Measurements from ENCODE around the gene UBAP1.
"Not testable (repeated sequence)": the region's sequence is repeated elsewhere in the genome, so short reads cannot be mapped to it uniquely, and the experiment has no call there.

The UBAP1 gene

DNA sequence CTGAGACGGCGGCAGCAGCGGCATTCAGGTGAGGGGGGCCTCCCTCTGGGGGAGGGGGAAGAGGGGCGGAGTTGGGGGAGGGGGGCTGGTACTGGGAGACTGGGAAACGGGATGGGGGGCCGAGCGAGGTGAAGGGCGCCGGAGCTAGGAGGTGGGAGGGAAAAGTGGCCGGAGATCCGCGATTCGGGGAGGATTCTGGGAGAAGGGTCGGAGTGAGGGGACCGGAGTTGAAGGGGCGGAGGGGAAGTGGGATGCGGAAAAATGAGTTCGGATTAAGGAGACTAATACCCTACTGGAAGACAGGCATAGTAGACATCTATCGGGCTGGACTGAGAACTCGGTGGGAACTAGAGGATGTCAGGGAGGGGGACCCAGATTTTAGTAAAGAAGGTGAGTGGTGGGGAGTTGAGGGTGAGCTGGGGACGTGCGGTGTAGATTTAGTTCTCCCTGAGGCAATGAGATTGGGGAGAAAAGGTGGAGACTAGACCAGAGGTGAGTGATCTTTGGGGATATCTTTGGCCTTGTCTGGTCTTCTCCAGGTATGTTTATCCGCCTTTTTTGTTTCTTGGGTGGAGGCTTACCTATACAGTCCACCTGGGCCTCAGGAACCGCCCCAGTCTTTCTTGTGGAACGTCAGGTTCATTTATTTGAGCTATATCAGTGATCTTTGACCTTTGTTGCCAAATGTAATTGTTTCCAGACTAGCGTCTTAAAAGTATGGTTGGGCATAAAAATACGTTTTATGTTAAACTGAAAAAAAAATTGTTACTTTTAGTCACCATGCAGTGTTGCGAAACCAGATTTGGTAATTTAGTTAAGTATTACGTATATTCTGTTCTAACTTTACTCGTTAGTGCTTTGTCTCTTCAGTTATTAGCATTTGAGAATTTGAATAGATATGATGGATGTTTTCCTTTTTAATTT, 632 bp downstream of the UBAP1 start:
- DNase-seq: peak; percentile 42

DNA sequence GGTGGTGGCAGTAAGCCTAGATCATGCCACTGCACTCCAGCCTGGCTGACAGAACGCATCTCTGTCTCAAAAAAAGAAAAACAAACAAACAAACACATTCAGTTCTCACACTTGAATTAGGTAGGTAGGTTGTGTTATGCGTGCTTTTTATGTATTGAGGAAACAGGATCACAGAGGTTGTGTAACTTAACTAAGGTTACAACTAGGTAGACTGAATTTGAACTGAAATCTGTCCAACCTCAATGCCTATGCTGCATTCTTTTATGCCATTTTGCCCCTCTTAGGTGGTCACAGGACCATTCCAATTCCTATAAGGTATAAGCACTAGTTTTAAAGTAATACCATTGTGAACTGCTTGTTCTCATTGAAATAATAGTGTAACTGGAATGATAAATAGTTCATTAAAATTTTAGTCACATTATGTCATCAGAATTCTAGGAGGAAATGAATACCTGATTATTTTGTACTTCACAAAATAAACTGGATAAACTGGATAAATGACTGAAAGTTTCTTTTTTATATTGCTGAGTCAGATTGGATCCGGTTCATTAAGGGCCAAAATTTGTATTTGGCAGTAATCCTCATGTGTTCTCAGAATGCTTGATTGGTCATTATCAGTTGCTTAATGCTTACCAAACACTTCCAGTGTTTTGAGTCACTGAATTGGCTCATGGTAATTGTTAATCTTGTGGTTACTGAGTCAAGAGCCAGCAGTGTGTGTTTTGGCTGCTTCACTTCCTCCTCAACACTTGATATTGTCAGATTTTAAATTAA, 7.1 kb downstream of the UBAP1 start:
- peak; percentile 95 for DNase-seq

DNA sequence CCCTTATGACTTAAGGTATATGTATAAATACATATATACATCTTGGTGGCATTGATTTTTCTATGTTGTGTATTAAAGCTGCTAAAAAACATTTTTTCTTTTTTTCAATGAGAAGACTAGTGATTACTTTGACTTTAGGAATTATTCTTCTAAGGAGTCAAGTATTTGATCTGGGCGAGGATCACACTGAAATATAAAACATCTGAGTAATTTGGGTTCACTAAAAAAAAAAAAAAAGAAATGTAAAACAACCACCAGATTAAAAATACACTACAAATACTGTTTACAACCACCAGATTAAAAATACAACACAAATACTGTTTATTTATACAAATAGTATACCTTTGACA, 9.0 kb downstream of the UBAP1 start:
- no peak for DNase-seq

- no peak for DNase-seq
These were observed 12.4 kb downstream of the UBAP1 start for GRCh38 chr9:34190996-34191892.

GRCh38 chr9:34195143-34195542, 16.3 kb downstream of the UBAP1 start:
- no peak for DNase-seq

- DNase-seq: not testable (repeated sequence)
These were observed 18.4 kb downstream of the UBAP1 start for GRCh38 chr9:34197286-34197685.

- DNase-seq: no peak
These were observed 19.2 kb downstream of the UBAP1 start for GRCh38 chr9:34197756-34198711.

GRCh38 chr9:34200092-34200491, 21.2 kb downstream of the UBAP1 start:
- DNase-seq: no peak

DNA sequence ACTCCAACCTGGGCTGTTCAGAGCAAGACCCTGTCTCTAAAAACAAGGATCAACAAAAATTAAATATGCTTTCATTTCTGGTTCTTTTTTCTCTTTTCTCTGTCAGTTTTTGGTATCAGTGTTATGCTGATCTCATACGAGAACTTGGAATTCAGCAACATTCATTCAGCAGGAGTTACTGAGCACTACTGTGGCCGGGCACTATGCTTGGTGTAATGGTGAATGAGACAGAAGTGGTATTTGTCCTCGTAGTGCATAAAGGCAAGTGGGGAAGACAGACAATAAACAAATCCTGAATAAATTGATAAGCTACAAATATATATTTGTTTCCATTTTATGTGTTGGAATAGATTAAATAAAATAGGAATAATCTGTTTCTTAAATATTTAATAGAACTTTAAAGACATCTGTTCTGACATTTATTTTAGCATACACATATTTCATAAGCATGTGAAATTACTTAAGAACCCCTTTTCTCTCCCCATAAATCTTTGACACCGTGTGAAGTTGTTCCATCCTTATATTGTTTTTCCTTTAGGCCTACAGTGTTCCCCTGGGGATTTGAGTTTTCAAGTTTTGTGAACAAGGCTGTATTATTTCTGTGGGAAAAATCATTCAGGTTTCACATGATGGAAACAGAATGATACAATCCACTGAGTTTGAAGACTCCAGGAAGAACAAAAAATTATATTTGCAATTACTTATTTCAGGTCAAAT, 24.6 kb downstream of the UBAP1 start:
- no peak for DNase-seq

- DNase-seq: no peak
These were observed 25.3 kb downstream of the UBAP1 start for GRCh38 chr9:34203992-34204635.

DNA sequence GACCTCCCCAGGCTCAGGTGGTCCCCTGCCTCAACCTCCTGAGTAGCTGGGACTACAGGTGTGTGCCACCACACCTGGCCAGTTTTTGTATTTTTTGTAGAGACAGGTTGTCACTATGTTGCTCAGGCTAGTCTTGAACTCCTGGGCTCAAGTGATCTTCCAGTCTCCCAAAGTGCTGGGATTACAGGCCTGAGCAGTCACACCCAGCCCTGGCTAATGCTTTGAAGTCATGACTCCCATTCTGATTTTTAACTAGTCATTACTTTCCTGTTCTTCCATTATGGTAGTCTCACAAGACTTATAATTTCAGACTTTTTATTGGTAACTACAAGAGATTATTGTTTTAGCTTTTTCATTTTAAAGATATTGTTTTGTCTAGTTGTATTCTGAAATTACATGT, 26.3 kb downstream of the UBAP1 start:
- DNase-seq: no peak

GRCh38 chr9:34206561-34206960, 27.7 kb downstream of the UBAP1 start:
- DNase-seq: no peak

DNA sequence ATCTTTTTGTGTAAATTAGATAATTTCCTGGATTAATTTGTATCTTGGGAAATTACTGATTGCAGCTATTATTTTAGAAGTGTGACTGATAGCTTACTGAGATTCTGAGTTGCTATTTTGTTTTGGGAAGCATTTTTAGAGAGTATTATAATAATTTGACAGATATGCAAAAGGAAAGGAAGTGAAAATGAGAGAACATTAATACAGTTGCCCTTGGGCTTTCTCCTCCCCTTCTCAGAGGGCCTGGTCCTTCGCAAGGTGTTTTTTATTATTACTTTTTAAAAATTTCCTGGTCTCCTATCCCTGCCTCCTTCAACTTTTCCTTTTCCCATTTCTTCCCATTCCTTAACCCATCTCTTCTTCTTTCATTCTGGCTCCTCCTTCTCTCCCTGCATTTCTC, 32.6 kb downstream of the UBAP1 start:
- no peak for DNase-seq

GRCh38 chr9:34214354-34215000, 35.6 kb downstream of the UBAP1 start:
- DNase-seq: not testable (repeated sequence)

GRCh38 chr9:34216325-34216724, 37.5 kb downstream of the UBAP1 start:
- no peak for DNase-seq

DNA sequence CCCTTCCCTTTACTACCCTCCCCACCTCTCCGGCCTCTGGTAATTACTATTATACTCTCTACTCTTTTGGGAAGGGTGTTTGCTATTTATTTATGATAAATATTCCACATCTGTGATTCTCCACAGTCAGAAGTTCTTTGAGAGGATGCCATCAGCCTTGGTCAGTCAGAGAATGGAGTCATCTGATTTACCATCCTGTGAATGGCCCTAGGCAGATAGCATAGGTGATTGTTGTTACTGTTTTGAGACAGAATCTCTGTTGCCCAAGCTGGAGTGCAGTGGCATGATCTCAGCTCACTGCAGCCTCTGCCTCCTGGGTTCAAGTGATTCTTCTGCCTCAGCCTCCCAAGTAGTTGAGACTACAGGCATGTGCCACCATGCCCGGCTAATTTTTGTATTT, 38.2 kb downstream of the UBAP1 start:
- not testable (repeated sequence) for DNase-seq

DNA sequence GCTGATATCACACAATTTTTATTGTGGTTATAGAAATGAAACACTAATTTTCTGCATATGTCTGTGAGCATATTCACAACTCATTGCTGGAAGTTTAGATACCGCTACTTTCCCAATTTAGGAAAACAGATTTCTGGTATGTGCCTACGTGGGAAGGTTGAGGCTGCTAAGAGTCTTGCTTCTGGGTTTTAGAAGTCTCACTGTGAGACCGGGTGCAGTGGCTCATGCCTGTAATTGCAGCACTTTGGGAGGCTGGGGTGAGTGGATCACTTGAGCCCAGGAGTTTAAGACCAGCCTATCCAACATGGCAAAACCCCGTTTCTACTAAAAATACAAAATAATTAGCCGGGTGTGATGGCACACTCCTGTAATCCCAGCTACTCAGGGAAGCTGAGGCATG, 39.6 kb downstream of the UBAP1 start:
- DNase-seq: peak; percentile 37

GRCh38 chr9:34219421-34219820, 40.6 kb downstream of the UBAP1 start:
- no peak for DNase-seq

DNA sequence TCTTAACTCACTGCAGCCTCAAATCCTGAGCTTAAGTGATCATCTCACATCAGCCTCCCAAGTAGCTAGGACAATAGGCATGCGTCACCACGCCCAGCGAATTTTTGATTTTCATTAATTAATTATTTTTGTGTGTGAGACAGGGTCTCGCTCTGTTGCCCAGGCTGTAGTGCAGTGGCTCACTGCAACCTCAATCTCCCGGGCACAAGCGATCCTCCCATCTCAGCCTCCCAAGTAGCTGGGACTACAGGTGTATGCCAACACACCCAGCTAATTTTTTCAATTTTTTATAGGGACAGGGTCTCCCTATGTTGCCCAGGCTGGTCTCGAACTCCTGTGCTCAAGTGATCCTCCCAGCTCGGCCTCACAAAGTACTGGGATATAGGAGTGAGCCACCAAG, 41.4 kb downstream of the UBAP1 start:
- no peak for DNase-seq

DNA sequence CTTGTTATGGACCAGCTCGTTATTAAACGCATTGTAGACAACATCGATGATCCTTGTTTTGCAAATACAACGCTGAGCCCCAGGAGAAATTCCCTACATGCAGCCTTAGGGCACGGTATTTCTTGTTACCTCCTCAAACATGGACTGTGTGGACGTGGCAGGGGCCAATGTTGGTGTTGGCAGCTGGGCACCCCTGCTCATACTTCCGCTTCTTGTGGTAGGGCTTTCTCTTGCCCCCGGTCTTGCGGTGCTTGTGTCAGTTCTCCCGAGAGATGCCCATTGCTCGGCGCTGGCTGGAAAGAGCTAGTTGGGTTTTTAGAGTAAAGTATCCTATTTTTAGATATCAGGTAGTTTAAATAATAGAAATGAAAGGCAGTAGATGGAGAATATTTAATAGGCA, 45.5 kb downstream of the UBAP1 start:
- no peak for DNase-seq

All from fibroblast of skin of abdomen (primary cell).